Effector CD8-positive, alpha-beta T cell (primary cell): ENCODE results near the gene DRC7.

ENCODE experiments used
- DNase-seq: peaks from one replicate; lab custom pipeline; 2025; lab: John Stamatoyannopoulos, UW

DRC7 gene

GRCh38 chr16:57749856-57750452, 55.3 kb downstream of the DRC7 start:
- DNase-seq, result no peak

DNA sequence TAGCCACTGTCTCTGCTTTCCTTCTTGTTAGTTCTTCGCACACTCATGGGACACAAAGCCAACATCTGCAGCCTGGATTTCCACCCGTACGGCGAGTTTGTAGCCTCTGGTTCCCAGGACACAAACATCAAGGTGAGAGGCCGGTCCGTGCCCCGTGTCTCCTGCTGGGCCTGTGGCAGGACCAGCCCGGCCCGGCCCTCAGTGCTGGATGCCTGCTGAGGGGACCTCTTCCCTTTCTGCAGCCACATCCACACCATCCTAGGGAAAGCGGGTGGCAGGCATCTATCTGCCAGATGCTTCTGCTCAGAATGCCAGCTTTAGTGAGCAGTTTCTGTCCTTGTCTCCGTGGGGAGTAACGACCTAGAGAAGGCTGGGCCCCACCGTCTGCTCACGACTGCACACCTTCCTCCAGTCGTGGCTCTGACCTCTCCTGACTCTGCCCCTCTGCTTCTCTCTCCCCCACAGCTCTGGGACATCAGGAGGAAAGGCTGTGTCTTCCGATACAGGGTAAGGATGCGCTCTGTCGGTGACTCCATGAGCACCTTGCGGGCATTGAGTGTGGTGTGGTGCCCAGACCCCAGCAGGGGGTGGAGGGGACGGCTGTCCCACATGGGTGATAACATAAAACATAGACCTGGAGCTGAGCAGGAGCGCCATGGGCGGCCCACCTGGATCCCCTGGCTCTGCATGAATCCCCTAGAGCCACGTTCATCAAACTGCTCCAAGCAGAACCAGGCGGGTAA, 56.4 kb downstream of the DRC7 start:
- no peak for DNase-seq

DNA sequence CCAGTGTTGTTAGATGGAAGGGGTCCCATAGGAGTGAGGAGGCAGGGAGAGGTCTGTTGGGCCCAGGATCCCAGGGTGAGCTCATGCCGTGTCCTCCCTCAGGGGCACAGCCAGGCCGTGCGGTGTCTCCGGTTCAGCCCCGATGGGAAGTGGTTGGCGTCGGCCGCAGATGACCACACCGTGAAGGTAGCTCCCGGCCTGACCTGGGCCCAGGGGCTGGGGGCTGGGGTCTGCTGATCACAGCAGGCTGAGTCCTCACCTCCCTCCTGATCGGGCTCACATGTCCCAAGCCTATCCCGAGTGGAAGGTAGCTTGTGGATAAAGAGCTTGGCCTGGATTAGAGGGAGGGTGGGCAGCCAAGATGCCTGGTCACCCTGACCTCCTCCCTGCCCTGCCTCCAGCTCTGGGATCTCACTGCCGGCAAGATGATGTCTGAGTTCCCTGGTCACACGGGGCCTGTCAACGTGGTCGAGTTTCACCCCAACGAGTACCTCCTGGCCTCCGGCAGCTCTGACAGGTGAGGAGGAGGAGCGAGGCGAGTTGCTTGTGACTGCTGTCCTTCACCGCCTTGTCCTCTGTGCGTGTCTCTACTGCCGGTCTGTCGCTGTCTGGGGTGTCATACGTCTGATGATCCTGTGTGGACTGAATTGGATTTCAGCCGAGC, 57.1 kb downstream of the DRC7 start:
- DNase-seq, result no peak

GRCh38 chr16:57752203-57752580, 57.6 kb downstream of the DRC7 start:
- DNase-seq, result no peak

GRCh38 chr16:57752581-57753447, 58.2 kb downstream of the DRC7 start:
- DNase-seq, result no peak

- DNase-seq, result no peak
Measured at GRCh38 chr16:57753448-57754353, 59.1 kb downstream of the DRC7 start.

DNA sequence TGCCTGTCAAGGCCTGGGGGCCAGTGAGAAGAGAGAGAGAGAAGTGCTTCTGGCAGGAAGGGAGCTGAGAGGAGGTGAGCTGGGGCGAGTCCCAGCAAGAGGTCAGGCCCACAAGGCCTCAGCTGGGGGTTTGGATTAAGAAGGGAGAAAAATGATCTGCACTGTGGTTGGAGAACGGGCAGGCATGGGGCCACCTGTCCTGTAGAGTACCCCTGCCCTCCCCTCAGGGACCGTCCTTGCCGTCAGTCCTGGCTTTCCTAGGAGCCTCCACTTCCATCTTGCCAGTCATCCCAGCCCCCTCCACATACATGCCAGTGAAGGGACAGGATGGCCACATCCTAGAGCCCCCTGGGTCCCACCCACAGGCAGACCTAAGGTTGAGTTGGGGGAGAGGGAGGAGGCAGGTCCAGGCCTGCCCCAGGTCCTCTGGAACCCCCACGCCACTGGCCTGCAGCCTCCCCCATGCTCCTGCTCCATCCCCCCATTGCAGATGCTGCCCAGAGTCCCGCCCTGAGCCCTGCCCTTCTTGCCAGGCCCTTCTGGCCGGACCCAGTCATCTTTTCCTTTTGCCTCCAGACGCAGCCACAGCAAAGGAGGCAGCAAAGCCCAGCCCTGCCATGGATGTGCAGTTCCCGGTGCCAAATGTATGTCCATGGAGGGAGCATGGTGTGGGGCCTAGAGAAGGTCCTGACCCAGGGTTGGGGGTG, 59.9 kb downstream of the DRC7 start:
- no peak for DNase-seq

- DNase-seq, result no peak
Measured at GRCh38 chr16:57755061-57755684, 60.6 kb downstream of the DRC7 start.

- no peak for DNase-seq
Measured at GRCh38 chr16:57755726-57756423, 61.3 kb downstream of the DRC7 start.

- no peak for DNase-seq
Measured at GRCh38 chr16:57756424-57757325, 62.1 kb downstream of the DRC7 start.

DNA sequence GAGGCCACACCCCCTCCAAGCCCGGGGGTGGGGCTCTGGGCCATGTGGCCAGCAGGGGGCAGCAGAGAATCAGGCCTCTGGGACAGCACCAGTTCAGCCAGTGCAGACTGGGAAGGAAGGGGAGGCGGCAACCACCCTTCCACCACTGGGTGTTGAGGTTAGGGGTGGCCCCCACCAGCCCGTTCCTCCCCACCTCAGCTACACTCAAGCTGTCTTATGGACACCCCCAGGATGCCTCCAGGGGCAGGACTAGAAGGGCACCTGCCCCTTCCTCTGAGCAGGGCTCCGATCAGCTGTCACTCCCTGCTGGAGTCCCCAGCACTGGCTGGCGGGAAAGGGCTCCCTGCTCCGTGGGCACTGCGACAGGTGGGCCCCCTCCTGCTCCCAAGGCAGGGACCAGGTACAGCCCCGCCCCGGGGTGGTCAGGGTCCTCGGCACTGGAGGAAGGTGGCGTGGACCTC, 62.8 kb downstream of the DRC7 start:
- peak; percentile 82 for DNase-seq

GRCh38 chr16:57757883-57758282, 63.3 kb downstream of the DRC7 start:
- no peak for DNase-seq

- no peak for DNase-seq
Measured at GRCh38 chr16:57758331-57759117, 63.9 kb downstream of the DRC7 start.

DNA sequence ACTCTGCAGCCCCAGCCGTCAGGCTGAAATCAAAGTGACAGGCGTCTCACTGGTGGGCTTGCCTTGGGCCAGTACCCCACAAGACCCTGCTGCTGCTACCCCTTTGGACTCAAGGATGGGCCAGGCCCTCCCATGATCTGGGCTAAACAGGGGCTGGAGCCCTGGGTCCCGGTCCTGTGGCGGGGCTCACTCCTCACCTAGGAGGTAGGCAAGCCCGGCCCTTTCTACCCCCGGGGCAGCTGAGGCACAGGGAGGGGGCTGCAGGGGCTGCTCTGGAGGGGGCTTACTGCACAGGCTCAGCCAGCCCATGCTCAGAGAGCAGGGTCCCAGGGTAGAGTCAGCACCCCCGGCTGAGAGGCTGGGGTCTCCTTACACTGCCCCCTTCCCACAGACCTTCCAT, 64.5 kb downstream of the DRC7 start:
- no peak for DNase-seq

DNA sequence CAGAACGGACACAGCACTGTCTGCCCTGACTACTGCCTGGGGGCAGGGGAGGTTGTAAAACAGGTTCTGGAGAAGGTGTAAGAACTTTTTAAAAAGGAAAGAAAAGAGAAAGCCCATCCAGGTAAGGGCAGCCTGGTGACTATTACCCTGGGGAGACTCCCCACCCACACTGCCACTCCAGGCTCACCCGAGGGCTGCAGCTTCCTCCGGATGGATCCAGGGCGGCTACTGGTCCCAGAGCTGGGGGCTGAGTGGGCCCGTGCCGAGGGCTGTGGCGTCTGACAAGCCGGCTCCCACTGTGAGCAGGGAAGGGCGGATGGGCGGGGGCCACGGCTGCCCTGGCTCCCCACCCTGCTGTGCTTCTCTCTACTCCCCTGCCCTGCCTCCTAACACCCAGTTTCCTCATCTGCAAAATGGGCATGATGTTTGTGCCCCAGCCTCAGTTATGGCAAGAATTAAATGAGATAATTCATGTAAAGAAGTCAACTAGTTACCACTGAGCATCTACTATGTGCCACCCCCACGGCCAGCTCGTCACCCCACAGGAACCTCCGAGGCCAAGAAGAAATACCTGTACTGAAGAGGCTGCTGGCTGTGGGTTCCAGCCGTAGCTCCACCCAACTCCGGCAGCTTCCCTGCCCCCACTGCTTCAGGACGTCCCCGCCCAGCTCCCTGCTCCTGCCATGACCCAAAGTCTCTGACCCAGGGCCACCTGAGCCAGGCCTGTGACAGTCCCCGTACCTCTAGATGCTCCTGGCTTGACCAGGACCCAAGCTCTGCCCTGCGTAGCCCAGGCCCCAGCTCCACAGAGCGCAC, 65.1 kb downstream of the DRC7 start:
- no peak for DNase-seq

GRCh38 chr16:57760357-57761160, 66.0 kb downstream of the DRC7 start:
- no peak for DNase-seq
